Measurements from ENCODE around the gene RAP1GDS1. TPM values are rescaled to one million over a fixed set of nuclear protein-coding genes. Genes with fewer than 3 reads are reported as not detected.

RAP1GDS1 gene
- total and polyA plus RNA-seq, 2 of the 13 experiments (the other 11 are each of a cell fraction or from before 2014, with no cell fraction given): 19.3 to 42.5 TPM

- no peak for ATAC-seq
- POLR2A ChIA-PET: no interaction called here
- Histone ChIP-seq H3K4me3 (replicated peaks in 1 of 3; ENCODE audit: insufficient read depth in 1 of 3, low read depth in 2 of 3, low read length in 3 of 3) (no peak overlapping the region), H3K4me1 (ENCODE audit: insufficient read depth, low read length) (peaks cover 20% of the 10 kb centered on the region), H3K9ac (ENCODE audit: insufficient read depth, low read depth, low read length) (no peak overlapping the region), H3K27ac (ENCODE audit: extremely low read length, insufficient read depth, low read length) (no peak overlapping the region), H3K27me3 (ENCODE audit: control insufficient read depth in 1 of 2, insufficient read depth in 2 of 2, low read length in 2 of 2) (no peaks in the 10 kb centered on the region), H4K20me1 (ENCODE audit: insufficient read depth, low read length) (no peaks in the 10 kb centered on the region), H3K36me3 (replicated peaks in 1 of 2; ENCODE audit: control insufficient read depth in 1 of 2, insufficient read depth in 2 of 2, low read length in 2 of 2) (no peaks in the 10 kb centered on the region), H3K79me2 (ENCODE audit: insufficient read depth, low read length) (peaks cover 36% of the 10 kb centered on the region), H3K4me2 (ENCODE audit: low read depth, low read length) (no peak overlapping the region), H3K9me3 (ENCODE audit: low read length) (no peaks in the 10 kb centered on the region), H2AFZ (ENCODE audit: low read length) (no peak overlapping the region)
- intact Hi-C loops (cut with micrococcal nuclease; ENCODE audit: unreplicated experiment) (no loop called here), in situ Hi-C loops (cut with HindIII; ENCODE audit: extremely low pct_ligation_motif_present, low pct_unique_long_range_greater_than_20kb) (no loop called here)
- 100% methylated on average over 2 of the region's 2 CpGs for WGBS (ENCODE audit: low lambda C conversion rate)
- no peak for FAIRE-seq
- CTCF ChIA-PET (ENCODE audit: low intra/inter-chr PET ratio, low total read pairs): no interaction called here
- no peak for DNase-seq (ENCODE audit: low spot score)
- TF ChIP-seq SMAD3 (CRISPR knock-in tag; IDR thresholded peaks at IDR 0.05) (no peak), CC2D1A (CRISPR knock-in tag; IDR thresholded peaks at IDR 0.05) (no peak), CBX2 (IDR thresholded peaks at IDR 0.05; ENCODE audit: low read depth, low read length) (no peak), CBX2 (CRISPR knock-in tag; IDR thresholded peaks at IDR 0.05; ENCODE audit: low read depth) (no peak), ZNF205 (CRISPR knock-in tag; IDR thresholded peaks at IDR 0.05) (no peak), ZNF530 (CRISPR knock-in tag; IDR thresholded peaks at IDR 0.05; ENCODE audit: low read depth) (no peak), HDAC1 (CRISPR knock-in tag; IDR thresholded peaks at IDR 0.05) (no peak), CEBPB (IDR thresholded peaks at IDR 0.05; ENCODE audit: borderline replicate concordance, low read depth, low read length) (no peak), ZNF451 (CRISPR knock-in tag; IDR thresholded peaks at IDR 0.05) (no peak), ARHGAP35 (CRISPR knock-in tag; IDR thresholded peaks at IDR 0.05; ENCODE audit: borderline replicate concordance) (no peak)
- TF ChIP-seq, protein P1, sequence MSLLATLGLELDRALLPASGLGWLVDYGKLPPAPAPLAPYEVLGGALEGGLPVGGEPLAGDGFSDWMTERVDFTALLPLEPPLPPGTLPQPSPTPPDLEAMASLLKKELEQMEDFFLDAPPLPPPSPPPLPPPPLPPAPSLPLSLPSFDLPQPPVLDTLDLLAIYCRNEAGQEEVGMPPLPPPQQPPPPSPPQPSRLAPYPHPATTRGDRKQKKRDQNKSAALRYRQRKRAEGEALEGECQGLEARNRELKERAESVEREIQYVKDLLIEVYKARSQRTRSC (CRISPR knock-in tag; IDR thresholded peaks at IDR 0.05; ENCODE audit: low read depth): no peak
- BruUV-seq (replicated peaks): no TSS peak
These were observed 6.3 kb downstream of the RAP1GDS1 start for GRCh38 chr4:98267498-98267897.

Measured in HepG2 (cell line).